ENCODE results near the gene ZNF385D. TPM values are rescaled to one million over a fixed set of nuclear protein-coding genes. Genes with fewer than 3 reads are reported as not detected.

The ZNF385D gene
- total RNA-seq, 1 experiment from 2014 or later, result not detected

- no peak for DNase-seq (ENCODE audit: low spot score)
- ChIA-PET POLR2A (ENCODE audit: low non-redundant PET) (no interaction called here), CTCF (no interaction called here)
- H3K9me3 ChIP-seq (ENCODE audit: low read depth, low read length, poor library complexity, severe bottlenecking), result peaks cover 15% of the 10 kb centered on the region
- H3K4me3 ChIP-seq (ENCODE audit: low read depth, low read length, poor library complexity, severe bottlenecking), result no peak overlapping the region
- no TSS peak for BruUV-seq (replicated peaks)
- H3K27me3 ChIP-seq (replicated peaks; ENCODE audit: insufficient read depth, low read depth, low read length, poor library complexity), result no peaks in the 10 kb centered on the region
- TF ChIP-seq EZH2 (IDR thresholded peaks at IDR 0.05; ENCODE audit: borderline replicate concordance, low read depth, low read length, poor library complexity, severe bottlenecking) (no peak), CTCF (conservative IDR thresholded peaks at IDR 0.05; ENCODE audit: low read depth, low read length) (no peak)
- no peak overlapping the region for H3K27ac ChIP-seq (ENCODE audit: low read depth, low read length, poor library complexity, severe bottlenecking)
- intact Hi-C loops (cut with micrococcal nuclease; ENCODE audit: unreplicated experiment), result no loop called here
- no peaks in the 10 kb centered on the region for H3K36me3 ChIP-seq (ENCODE audit: insufficient read depth, low read length, poor library complexity, severe bottlenecking)
- no peaks in the 10 kb centered on the region for H3K4me1 ChIP-seq (ENCODE audit: insufficient read depth, low read length, poor library complexity, severe bottlenecking)
These were observed 11.9 kb downstream of the ZNF385D start for GRCh38 chr3:21738935-21739702.

GRCh38 chr3:21738283-21738682 is 12.7 kb downstream of the ZNF385D start:
- DNase-seq (ENCODE audit: low spot score), result no peak
- Histone ChIP-seq H3K36me3 (ENCODE audit: insufficient read depth, low read length, poor library complexity, severe bottlenecking) (no peaks in the 10 kb centered on the region), H3K9me3 (ENCODE audit: low read depth, low read length, poor library complexity, severe bottlenecking) (peaks cover 11% of the 10 kb centered on the region), H3K4me3 (ENCODE audit: low read depth, low read length, poor library complexity, severe bottlenecking) (no peak overlapping the region), H3K4me1 (ENCODE audit: insufficient read depth, low read length, poor library complexity, severe bottlenecking) (no peaks in the 10 kb centered on the region), H3K27me3 (replicated peaks; ENCODE audit: insufficient read depth, low read depth, low read length, poor library complexity) (no peaks in the 10 kb centered on the region), H3K27ac (ENCODE audit: low read depth, low read length, poor library complexity, severe bottlenecking) (no peak overlapping the region)
- CTCF ChIA-PET, result no interaction called here
- BruUV-seq (replicated peaks), result no TSS peak
- TF ChIP-seq CTCF (conservative IDR thresholded peaks at IDR 0.05; ENCODE audit: low read depth, low read length) (no peak), EZH2 (IDR thresholded peaks at IDR 0.05; ENCODE audit: borderline replicate concordance, low read depth, low read length, poor library complexity, severe bottlenecking) (no peak)
- intact Hi-C loops (cut with micrococcal nuclease; ENCODE audit: unreplicated experiment), result no loop called here
- POLR2A ChIA-PET (ENCODE audit: low non-redundant PET), result no interaction called here

GRCh38 chr3:21734746-21735145 is 16.3 kb downstream of the ZNF385D start:
- H3K4me1 ChIP-seq (ENCODE audit: insufficient read depth, low read length, poor library complexity, severe bottlenecking), result no peaks in the 10 kb centered on the region
- no peaks in the 10 kb centered on the region for H3K36me3 ChIP-seq (ENCODE audit: insufficient read depth, low read length, poor library complexity, severe bottlenecking)
- CTCF ChIA-PET, result no interaction called here
- no peak for DNase-seq (ENCODE audit: low spot score)
- no TSS peak for BruUV-seq (replicated peaks)
- no peak overlapping the region for H3K4me3 ChIP-seq (ENCODE audit: low read depth, low read length, poor library complexity, severe bottlenecking)
- intact Hi-C loops (cut with micrococcal nuclease; ENCODE audit: unreplicated experiment), result no loop called here
- H3K27me3 ChIP-seq (replicated peaks; ENCODE audit: insufficient read depth, low read depth, low read length, poor library complexity), result no peaks in the 10 kb centered on the region
- H3K27ac ChIP-seq (ENCODE audit: low read depth, low read length, poor library complexity, severe bottlenecking), result no peak overlapping the region
- POLR2A ChIA-PET (ENCODE audit: low non-redundant PET), result no interaction called here
- H3K9me3 ChIP-seq (ENCODE audit: low read depth, low read length, poor library complexity, severe bottlenecking), result peaks cover 14% of the 10 kb centered on the region
- TF ChIP-seq CTCF (conservative IDR thresholded peaks at IDR 0.05; ENCODE audit: low read depth, low read length), result no peak
- no peak for TF ChIP-seq EZH2 (IDR thresholded peaks at IDR 0.05; ENCODE audit: borderline replicate concordance, low read depth, low read length, poor library complexity, severe bottlenecking)
